ENCODE measurements around the gene GALNTL6.
"Not testable (repeated sequence)": the region's sequence is repeated elsewhere in the genome, so short reads cannot be mapped to it uniquely, and the experiment has no call there.

The GALNTL6 gene

GRCh38 chr4:172390331-172390730, 577.1 kb downstream of the GALNTL6 start:
- H3K9me3 ChIP-seq (ENCODE audit: control insufficient read depth in 2 of 2, low read length in 2 of 2), result no peaks in the 10 kb centered on the region
- no peak overlapping the region for H3K4me3 ChIP-seq (ENCODE audit: low read length in 2 of 2)
- H3K27me3 ChIP-seq (ENCODE audit: control insufficient read depth in 2 of 2, insufficient read depth in 2 of 2, low read length in 2 of 2), result no peaks in the 10 kb centered on the region
- H3K27ac ChIP-seq (ENCODE audit: low read depth in 2 of 2, low read length in 2 of 2), result no peak overlapping the region
- no peaks in the 10 kb centered on the region for H3K36me3 ChIP-seq (ENCODE audit: control insufficient read depth in 2 of 2, insufficient read depth in 2 of 2, low read length in 2 of 2)
- no peaks in the 10 kb centered on the region for H3K4me1 ChIP-seq (ENCODE audit: control insufficient read depth in 2 of 2, insufficient read depth in 2 of 2, low read length in 2 of 2)
- H3K9ac ChIP-seq (ENCODE audit: low read depth in 1 of 2, low read length in 2 of 2), result no peak overlapping the region

- no peaks in the 10 kb centered on the region for H3K9me3 ChIP-seq (ENCODE audit: control insufficient read depth in 2 of 2, low read length in 2 of 2)
- no peak overlapping the region for H3K9ac ChIP-seq (ENCODE audit: low read depth in 1 of 2, low read length in 2 of 2)
- H3K4me1 ChIP-seq (ENCODE audit: control insufficient read depth in 2 of 2, insufficient read depth in 2 of 2, low read length in 2 of 2), result no peaks in the 10 kb centered on the region
- H3K27me3 ChIP-seq (ENCODE audit: control insufficient read depth in 2 of 2, insufficient read depth in 2 of 2, low read length in 2 of 2), result no peaks in the 10 kb centered on the region
- H3K4me3 ChIP-seq (ENCODE audit: low read length in 2 of 2), result no peak overlapping the region
- no peak overlapping the region for H3K27ac ChIP-seq (ENCODE audit: low read depth in 2 of 2, low read length in 2 of 2)
- no peaks in the 10 kb centered on the region for H3K36me3 ChIP-seq (ENCODE audit: control insufficient read depth in 2 of 2, insufficient read depth in 2 of 2, low read length in 2 of 2)
Observed at GRCh38 chr4:172392741-172393140, 579.5 kb downstream of the GALNTL6 start.

DNA sequence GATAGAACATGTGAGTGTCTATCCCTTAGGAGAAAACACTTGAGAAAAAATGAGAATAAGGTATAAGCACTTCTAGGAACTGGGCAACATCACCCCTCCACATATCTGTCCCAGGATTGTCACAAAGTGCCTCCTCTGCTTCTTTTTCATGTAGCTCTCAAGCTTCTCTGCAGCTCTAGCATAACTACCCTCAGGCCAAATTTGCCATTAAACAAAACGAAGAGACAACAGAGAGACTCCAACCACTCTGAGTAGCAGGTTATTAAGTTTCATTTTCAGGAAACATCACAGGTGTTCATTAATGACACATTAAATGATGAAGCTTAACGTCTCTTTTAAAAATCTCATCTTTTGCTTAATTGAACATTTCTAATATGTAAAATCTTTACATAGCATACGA, 580.0 kb downstream of the GALNTL6 start:
- Histone ChIP-seq H3K27ac (ENCODE audit: low read depth in 2 of 2, low read length in 2 of 2) (no peak overlapping the region), H3K9ac (ENCODE audit: low read depth in 1 of 2, low read length in 2 of 2) (no peak overlapping the region), H3K36me3 (ENCODE audit: control insufficient read depth in 2 of 2, insufficient read depth in 2 of 2, low read length in 2 of 2) (no peaks in the 10 kb centered on the region), H3K9me3 (ENCODE audit: control insufficient read depth in 2 of 2, low read length in 2 of 2) (no peaks in the 10 kb centered on the region), H3K4me3 (ENCODE audit: low read length in 2 of 2) (no peak overlapping the region), H3K27me3 (ENCODE audit: control insufficient read depth in 2 of 2, insufficient read depth in 2 of 2, low read length in 2 of 2) (no peaks in the 10 kb centered on the region), H3K4me1 (ENCODE audit: control insufficient read depth in 2 of 2, insufficient read depth in 2 of 2, low read length in 2 of 2) (no peaks in the 10 kb centered on the region)

- Histone ChIP-seq H3K27ac (ENCODE audit: low read depth in 2 of 2, low read length in 2 of 2) (no peak overlapping the region), H3K9ac (ENCODE audit: low read depth in 1 of 2, low read length in 2 of 2) (no peak overlapping the region), H3K4me3 (ENCODE audit: low read length in 2 of 2) (no peak overlapping the region), H3K36me3 (ENCODE audit: control insufficient read depth in 2 of 2, insufficient read depth in 2 of 2, low read length in 2 of 2) (no peaks in the 10 kb centered on the region), H3K9me3 (ENCODE audit: control insufficient read depth in 2 of 2, low read length in 2 of 2) (no peaks in the 10 kb centered on the region), H3K4me1 (ENCODE audit: control insufficient read depth in 2 of 2, insufficient read depth in 2 of 2, low read length in 2 of 2) (no peaks in the 10 kb centered on the region), H3K27me3 (ENCODE audit: control insufficient read depth in 2 of 2, insufficient read depth in 2 of 2, low read length in 2 of 2) (no peaks in the 10 kb centered on the region)
Observed at GRCh38 chr4:172404676-172405075, 591.5 kb downstream of the GALNTL6 start.

DNA sequence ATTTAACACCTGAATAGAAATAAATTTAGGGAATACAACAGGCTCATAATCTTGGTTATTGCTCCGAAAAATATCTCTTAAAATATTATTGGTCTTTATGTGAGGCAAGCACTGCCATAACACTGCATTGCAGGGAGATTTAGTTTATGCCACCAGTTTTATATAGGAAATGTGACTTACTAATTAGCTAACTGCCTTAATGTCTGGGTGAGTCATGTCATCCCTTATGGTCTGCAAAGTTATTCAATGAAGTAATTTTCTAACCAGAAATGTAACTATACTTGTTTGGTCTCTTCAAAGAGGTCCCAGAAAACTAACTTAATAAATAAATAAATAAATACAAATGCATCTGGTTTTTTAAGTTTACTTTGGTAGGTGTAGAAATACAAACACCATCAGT, 597.2 kb downstream of the GALNTL6 start:
- Histone ChIP-seq H3K27me3 (ENCODE audit: control insufficient read depth in 2 of 2, insufficient read depth in 2 of 2, low read length in 2 of 2) (no peaks in the 10 kb centered on the region), H3K9me3 (ENCODE audit: control insufficient read depth in 2 of 2, low read length in 2 of 2) (no peaks in the 10 kb centered on the region), H3K9ac (ENCODE audit: low read depth in 1 of 2, low read length in 2 of 2) (no peak overlapping the region), H3K27ac (ENCODE audit: low read depth in 2 of 2, low read length in 2 of 2) (no peak overlapping the region), H3K4me3 (ENCODE audit: low read length in 2 of 2) (no peak overlapping the region), H3K4me1 (ENCODE audit: control insufficient read depth in 2 of 2, insufficient read depth in 2 of 2, low read length in 2 of 2) (no peaks in the 10 kb centered on the region), H3K36me3 (ENCODE audit: control insufficient read depth in 2 of 2, insufficient read depth in 2 of 2, low read length in 2 of 2) (no peaks in the 10 kb centered on the region)

DNA sequence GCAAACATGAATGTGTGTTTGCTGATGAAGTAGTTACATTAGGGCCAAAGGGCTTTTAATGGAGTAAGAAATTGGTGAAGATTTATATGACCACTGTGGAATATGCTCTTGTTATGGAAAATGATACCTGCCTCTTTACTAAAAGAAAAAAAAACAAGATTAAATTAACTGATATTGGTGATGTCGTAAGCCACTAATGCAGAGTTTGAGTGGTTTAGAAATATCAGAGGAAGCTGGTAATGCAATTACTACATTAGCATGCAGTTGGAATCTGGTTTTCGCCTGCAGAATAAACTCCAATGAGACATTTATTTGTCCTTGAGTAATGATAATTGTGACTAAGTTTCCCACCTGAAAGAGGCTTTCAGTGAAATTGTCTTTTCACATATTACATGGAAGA, 597.9 kb downstream of the GALNTL6 start:
- Histone ChIP-seq H3K4me1 (ENCODE audit: control insufficient read depth in 2 of 2, insufficient read depth in 2 of 2, low read length in 2 of 2) (no peaks in the 10 kb centered on the region), H3K36me3 (ENCODE audit: control insufficient read depth in 2 of 2, insufficient read depth in 2 of 2, low read length in 2 of 2) (no peaks in the 10 kb centered on the region), H3K27ac (ENCODE audit: low read depth in 2 of 2, low read length in 2 of 2) (no peak overlapping the region), H3K27me3 (ENCODE audit: control insufficient read depth in 2 of 2, insufficient read depth in 2 of 2, low read length in 2 of 2) (no peaks in the 10 kb centered on the region), H3K9me3 (ENCODE audit: control insufficient read depth in 2 of 2, low read length in 2 of 2) (no peaks in the 10 kb centered on the region), H3K4me3 (ENCODE audit: low read length in 2 of 2) (no peak overlapping the region), H3K9ac (ENCODE audit: low read depth in 1 of 2, low read length in 2 of 2) (no peak overlapping the region)

- no peaks in the 10 kb centered on the region for H3K27me3 ChIP-seq (ENCODE audit: control insufficient read depth in 2 of 2, insufficient read depth in 2 of 2, low read length in 2 of 2)
- no peak overlapping the region for H3K4me3 ChIP-seq (ENCODE audit: low read length in 2 of 2)
- no peak overlapping the region for H3K9ac ChIP-seq (ENCODE audit: low read depth in 1 of 2, low read length in 2 of 2)
- no peaks in the 10 kb centered on the region for H3K9me3 ChIP-seq (ENCODE audit: control insufficient read depth in 2 of 2, low read length in 2 of 2)
- no peaks in the 10 kb centered on the region for H3K4me1 ChIP-seq (ENCODE audit: control insufficient read depth in 2 of 2, insufficient read depth in 2 of 2, low read length in 2 of 2)
- H3K27ac ChIP-seq (ENCODE audit: low read depth in 2 of 2, low read length in 2 of 2), result no peak overlapping the region
- H3K36me3 ChIP-seq (ENCODE audit: control insufficient read depth in 2 of 2, insufficient read depth in 2 of 2, low read length in 2 of 2), result no peaks in the 10 kb centered on the region
Observed at GRCh38 chr4:172412851-172413580, 599.8 kb downstream of the GALNTL6 start.

DNA sequence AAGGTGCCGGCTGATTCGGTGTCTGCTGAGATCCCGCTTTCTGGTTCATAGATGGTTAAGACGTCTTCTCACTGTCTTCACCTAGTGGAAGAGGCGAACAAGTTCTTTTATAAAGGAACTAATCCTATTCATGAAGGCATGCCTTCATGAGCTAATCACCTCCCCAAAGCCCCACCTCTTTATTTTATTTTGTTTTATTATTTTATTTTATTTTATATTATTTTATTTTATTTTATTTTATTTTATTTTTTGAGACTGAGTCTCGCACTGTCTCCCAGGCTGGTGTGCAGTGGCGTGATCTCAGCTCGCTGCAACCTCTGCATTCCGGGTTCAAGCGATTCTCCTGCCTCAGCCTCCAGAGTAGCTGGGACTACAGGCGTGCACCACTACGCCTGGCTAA, 615.8 kb downstream of the GALNTL6 start:
- H3K4me3 ChIP-seq (ENCODE audit: low read length in 2 of 2); H3K27ac ChIP-seq (ENCODE audit: low read depth in 2 of 2, low read length in 2 of 2); H3K36me3 ChIP-seq (ENCODE audit: control insufficient read depth in 2 of 2, insufficient read depth in 2 of 2, low read length in 2 of 2); H3K9ac ChIP-seq (ENCODE audit: low read depth in 1 of 2, low read length in 2 of 2); H3K4me1 ChIP-seq (ENCODE audit: control insufficient read depth in 2 of 2, insufficient read depth in 2 of 2, low read length in 2 of 2); H3K27me3 ChIP-seq (ENCODE audit: control insufficient read depth in 2 of 2, insufficient read depth in 2 of 2, low read length in 2 of 2); H3K9me3 ChIP-seq (ENCODE audit: control insufficient read depth in 2 of 2, low read length in 2 of 2): not testable (repeated sequence)

- no peaks in the 10 kb centered on the region for H3K27me3 ChIP-seq (ENCODE audit: control insufficient read depth in 2 of 2, insufficient read depth in 2 of 2, low read length in 2 of 2)
- H3K9ac ChIP-seq (ENCODE audit: low read depth in 1 of 2, low read length in 2 of 2), result no peak overlapping the region
- no peak overlapping the region for H3K27ac ChIP-seq (ENCODE audit: low read depth in 2 of 2, low read length in 2 of 2)
- H3K9me3 ChIP-seq (ENCODE audit: control insufficient read depth in 2 of 2, low read length in 2 of 2), result no peaks in the 10 kb centered on the region
- H3K36me3 ChIP-seq (ENCODE audit: control insufficient read depth in 2 of 2, insufficient read depth in 2 of 2, low read length in 2 of 2), result no peaks in the 10 kb centered on the region
- no peak overlapping the region for H3K4me3 ChIP-seq (ENCODE audit: low read length in 2 of 2)
- no peaks in the 10 kb centered on the region for H3K4me1 ChIP-seq (ENCODE audit: control insufficient read depth in 2 of 2, insufficient read depth in 2 of 2, low read length in 2 of 2)
Observed at GRCh38 chr4:172480471-172480870, 667.3 kb downstream of the GALNTL6 start.

DNA sequence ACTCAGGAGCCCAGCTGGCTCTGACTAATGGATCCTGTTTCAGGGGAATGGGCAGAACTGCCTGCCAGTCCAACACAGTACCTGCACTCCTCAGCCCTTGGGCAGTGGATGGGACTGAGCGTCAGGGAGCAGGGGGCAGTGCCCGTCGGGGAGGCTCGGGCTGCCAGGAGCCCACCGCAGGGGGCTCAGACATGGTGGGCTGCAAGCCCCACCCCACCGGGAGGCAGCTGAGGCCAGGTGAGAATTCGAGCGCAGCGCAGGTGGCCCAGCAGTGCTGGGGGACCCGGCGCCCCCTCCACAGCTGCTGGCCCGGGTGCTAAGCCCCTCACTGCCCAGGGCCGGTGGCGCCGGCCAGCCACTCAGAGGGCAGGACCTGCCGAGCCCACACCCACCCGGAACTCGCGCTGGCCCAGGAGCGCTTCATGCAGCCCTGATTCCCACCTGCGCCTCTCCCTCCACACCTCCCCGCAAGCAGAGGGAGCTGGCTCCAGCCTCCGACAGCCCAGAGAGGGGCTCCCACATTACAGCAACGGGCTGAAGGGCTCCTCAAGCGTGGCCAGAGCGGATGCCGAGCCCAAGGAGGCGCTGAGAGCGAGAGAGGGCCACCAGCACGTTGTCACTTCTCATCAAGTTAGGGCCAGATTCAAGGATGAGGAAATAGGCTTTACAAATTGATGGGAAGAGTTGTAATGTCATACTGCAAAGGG, 668.8 kb downstream of the GALNTL6 start:
- no peaks in the 10 kb centered on the region for H3K4me1 ChIP-seq (ENCODE audit: control insufficient read depth in 2 of 2, insufficient read depth in 2 of 2, low read length in 2 of 2)
- H3K27me3 ChIP-seq (ENCODE audit: control insufficient read depth in 2 of 2, insufficient read depth in 2 of 2, low read length in 2 of 2), result no peaks in the 10 kb centered on the region
- no peaks in the 10 kb centered on the region for H3K36me3 ChIP-seq (ENCODE audit: control insufficient read depth in 2 of 2, insufficient read depth in 2 of 2, low read length in 2 of 2)
- H3K4me3 ChIP-seq (ENCODE audit: low read length in 2 of 2), result no peak overlapping the region
- H3K9ac ChIP-seq (ENCODE audit: low read depth in 1 of 2, low read length in 2 of 2), result no peak overlapping the region
- H3K27ac ChIP-seq (ENCODE audit: low read depth in 2 of 2, low read length in 2 of 2), result no peak overlapping the region
- no peaks in the 10 kb centered on the region for H3K9me3 ChIP-seq (ENCODE audit: control insufficient read depth in 2 of 2, low read length in 2 of 2)
